GM12874 (cell line): ENCODE measurements around the gene UPF1.
A peak's percentile ranks its signal among the peaks of the same experiment; 100 is the strongest.

Source experiments
- CTCF ChIP-seq: IDR thresholded peaks from 2 replicates; pipeline ENCODE4 v1.5.1; 2011; ENCODE audit warnings: low read depth, mild to moderate bottlenecking, control low read depth, low read length, moderate library complexity; ENCODE audit not compliant: insufficient read depth

The UPF1 gene

GRCh38 chr19:18863843-18864362 is 32.1 kb downstream of the UPF1 start:
- no peak for TF ChIP-seq CTCF

DNA sequence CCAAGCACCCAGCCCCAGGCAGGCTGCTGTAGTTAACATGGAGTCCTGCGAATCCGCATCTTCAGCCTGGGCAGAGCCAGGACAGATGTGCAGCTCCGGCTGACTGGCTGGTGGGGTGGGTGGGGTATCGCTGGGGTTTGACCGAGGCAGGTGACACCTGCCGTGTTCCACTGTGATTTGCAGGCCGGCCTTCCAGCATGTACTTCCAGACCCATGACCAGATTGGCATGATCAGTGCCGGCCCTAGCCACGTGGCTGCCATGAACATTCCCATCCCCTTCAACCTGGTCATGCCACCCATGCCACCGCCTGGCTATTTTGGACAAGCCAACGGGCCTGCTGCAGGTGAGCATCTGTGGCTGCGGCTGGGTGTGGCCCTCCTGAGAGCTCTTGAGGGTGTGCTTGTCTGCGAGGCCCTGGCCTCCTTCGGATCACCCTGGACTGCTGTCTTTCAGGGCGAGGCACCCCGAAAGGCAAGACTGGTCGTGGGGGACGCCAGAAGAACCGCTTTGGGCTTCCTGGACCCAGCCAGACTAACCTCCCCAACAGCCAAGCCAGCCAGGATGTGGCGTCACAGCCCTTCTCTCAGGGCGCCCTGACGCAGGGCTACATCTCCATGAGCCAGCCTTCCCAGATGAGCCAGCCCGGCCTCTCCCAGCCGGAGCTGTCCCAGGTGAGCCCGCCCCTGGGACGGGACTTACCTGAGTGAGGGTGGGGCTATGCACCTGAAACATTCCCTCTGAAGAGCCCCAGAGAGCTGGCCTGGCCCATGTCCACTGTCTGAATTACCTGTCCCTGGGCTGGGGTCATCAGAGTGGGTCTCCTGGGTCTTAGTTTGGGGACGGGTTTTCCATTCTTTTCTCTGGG is 33.6 kb downstream of the UPF1 start:
- no peak for TF ChIP-seq CTCF

DNA sequence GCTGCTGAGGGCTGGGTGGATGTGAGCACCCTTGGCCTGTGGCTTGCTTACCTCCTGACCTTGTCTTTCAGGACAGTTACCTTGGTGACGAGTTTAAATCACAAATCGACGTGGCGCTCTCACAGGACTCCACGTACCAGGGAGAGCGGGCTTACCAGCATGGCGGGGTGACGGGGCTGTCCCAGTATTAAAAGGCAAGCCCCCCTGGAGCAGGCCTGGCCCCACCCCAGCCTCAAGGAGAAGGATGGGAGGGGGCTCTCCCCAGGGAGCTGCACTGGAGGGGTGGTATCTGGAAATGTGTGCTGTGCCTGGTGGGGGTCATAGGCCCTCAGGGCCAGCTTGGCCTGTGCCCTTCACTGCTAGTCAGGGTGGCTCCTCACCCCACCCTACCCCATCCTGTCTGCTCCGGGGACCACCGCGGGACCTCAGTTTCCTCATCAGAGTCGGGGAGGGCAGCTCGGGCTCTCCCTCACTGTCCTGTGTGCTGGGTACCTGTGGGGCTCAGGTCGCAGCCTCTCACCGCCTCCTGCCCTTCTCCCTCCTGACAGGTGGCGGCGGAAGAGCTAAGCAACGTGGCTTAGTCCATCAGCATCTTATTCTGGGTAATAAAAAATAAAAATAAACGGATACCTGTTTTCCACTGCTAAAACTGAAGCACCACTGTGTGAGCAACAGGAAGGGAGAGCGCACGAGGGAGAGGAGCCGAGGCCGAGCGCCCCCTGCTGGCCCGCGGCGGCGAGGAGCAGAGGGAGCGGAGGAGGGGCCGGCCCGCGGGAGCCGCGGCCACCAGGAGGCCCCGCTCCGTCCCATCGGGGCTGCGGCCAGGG is 34.4 kb downstream of the UPF1 start:
- peak; percentile 96 for TF ChIP-seq CTCF

DNA sequence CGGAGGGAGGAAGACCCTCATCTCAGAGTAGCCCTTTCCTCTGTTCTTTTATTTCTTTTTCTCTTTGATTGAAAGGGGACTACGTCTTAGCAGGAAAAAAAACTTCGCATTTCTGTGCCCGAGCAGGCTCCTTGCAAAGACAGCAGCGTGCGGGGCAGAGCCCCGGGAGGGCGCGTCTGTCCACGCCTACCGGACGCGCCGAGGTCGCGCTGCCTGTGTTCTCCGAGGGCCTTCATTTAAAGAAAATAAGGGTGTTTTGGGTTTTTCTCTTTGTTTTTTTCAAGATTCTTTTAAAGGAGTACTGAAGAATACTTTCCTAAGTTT is 35.0 kb downstream of the UPF1 start:
- no peak for TF ChIP-seq CTCF

DNA sequence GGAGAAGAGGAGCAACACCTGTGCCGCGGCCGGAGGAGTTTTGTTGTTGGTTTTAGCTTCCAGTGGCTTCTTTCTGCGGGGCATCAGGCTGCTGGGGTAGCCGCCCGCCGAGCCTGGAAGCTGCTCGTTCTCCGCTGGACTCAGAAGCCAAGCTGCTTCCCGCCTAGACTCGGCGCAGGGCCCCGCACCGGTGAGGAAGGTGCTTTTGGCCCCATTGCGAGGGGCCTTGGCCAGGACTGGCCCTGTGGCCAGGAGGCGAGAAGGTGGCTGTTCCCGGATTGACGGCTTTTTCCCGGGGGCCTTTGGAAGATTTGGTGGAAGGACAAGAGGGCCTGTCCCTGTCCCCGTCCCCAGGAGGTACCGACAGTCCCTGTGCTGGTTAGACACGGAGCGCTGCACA is 35.4 kb downstream of the UPF1 start:
- TF ChIP-seq CTCF: no peak

DNA sequence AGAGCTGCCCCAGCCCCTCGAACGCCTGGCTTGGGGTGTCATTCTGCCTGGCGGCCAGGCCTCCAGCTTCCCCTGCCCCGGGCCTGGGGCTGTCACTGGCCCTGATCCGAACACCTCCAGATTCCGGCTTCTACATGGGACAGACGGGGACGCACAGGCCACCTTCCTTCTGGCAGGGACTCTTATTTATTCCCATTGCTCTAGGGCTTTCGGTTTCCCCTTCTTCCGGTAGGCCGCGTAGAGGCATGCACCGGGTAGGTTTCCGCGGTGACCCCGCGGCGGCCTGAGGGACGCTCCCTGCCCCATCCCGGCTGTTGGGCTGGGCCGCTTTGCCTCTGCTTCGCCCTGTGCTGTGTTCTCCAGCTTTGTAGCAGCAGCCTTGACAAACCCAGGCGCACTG is 36.0 kb downstream of the UPF1 start:
- no peak for TF ChIP-seq CTCF

DNA sequence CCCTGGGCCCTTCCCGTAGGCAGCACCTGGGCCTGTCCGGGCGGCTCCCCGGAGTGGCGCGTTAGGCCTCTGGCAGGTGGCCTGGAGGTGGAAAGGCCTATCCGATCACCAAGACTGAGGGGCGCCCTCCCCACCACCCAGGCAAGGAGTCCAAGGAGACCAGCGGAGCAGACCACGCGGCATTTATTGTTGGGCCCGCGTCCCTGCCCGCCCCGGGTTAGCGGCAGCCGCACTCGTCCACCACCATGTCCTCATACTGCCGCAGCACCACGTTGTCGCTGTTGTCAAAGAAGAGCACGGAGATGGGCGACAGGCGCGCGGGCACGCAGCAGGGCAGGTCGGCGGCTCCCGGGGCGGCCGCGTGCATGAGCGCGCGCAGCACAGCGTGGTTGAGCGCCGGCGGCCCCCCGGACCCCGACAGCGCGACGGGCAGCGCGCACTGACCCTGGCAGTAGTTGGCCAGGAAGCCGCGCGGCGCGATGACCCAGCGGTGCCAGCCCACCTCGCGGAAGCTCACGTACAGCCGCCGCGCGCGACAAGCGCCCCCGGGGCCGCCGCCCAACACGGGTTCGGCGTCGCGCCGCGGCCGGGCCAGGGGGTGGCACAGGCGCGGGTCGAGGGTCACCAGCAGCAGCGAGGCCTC is 36.7 kb downstream of the UPF1 start:
- no peak for TF ChIP-seq CTCF
